Cerebellar cortex (tissue), 1 donor: ENCODE data around the gene SNAP25.

Experiments
- DNase-seq: peaks from one replicate; pipeline ENCODE4 v3.0.0-alpha.2; 2015; ENCODE audit warnings: low spot score

The SNAP25 gene

DNA sequence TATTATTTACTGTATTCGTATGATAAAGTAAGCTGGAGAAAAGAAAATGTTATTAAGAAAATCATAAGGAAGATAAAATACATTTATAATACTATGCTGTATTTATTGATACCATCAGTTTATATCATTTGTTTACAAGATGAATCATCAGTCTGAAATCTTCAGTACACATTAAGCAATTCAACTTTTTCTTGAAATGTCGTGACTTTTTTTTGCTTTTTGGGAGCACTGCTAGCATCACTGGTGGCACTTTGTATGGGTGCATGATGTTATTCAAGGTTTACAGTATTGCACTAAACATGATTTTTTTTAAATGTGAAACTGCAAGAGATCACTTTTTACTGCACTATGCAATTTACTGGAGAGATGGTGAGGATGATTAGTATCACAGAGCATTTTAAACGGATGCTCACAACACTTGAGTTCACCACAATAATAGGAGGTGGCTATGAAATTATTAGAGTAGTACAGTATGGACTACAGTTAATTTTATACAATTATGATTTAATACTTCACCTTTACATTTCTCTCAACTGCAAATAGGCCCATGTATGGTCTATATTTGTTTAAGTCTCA is 85.9 kb downstream of the SNAP25 start:
- DNase-seq = no peak

DNA sequence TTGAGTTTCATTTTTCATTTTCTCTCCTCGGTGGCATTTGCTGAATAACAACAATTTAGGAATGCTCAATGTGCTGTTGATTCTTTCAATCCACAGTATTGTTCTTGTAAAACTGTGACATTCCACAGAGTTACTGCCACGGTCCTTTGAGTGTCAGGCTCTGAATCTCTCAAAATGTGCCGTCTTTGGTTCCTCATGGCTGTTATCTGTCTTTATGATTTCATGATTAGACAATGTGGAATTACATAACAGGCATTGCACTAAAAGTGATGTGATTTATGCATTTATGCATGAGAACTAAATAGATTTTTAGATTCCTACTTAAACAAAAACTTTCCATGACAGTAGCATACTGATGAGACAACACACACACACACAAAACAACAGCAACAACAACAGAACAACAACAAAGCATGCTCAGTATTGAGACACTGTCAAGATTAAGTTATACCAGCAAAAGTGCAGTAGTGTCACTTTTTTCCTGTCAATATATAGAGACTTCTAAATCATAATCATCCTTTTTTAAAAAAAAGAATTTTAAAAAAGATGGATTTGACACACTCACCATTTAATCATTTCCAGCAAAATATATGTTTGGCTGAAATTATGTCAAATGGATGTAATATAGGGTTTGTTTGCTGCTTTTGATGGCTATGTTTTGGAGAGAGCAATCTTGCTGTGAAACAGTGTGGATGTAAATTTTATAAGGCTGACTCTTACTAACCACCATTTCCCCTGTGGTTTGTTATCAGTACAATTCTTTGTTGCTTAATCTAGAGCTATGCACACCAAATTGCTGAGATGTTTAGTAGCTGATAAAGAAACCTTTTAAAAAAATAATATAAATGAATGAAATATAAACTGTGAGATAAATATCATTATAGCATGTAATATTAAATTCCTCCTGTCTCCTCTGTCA is 88.1 kb downstream of the SNAP25 start:
- no peak for DNase-seq

DNA sequence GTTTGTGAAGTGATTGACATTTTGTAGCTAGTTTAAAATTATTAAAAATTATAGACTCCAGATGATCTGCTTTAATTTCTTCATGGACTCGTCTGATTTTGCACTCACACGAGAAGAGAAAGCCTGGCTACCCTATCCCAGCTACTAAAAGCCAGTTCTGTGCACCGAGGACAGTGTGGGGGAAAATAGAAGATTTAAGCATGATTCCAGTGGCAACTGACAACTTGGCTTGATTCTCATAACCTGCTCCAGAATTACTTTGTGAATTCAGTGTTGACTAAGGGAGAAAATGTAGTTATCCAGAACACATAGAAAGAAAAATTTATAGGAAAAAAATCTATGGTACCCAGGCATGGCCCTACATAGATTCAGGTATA is 88.7 kb downstream of the SNAP25 start:
- no peak for DNase-seq

DNA sequence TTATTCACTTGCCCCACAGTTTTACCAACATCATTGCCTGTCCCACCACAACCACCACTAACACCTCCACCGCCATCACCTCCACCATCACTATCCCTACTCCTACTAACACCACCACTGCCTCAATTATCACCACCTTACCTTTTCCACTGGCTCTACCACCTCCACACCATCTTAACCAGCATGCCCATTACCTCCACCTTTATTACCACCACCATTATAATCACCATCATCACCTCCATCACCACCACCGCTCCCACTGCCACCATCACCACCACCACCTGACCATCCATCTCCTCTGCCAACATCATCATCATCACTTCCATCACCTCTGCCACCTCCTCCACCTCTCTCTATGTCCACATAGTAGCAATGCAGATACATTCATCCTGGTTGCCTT is 90.0 kb downstream of the SNAP25 start:
- DNase-seq = no peak

DNA sequence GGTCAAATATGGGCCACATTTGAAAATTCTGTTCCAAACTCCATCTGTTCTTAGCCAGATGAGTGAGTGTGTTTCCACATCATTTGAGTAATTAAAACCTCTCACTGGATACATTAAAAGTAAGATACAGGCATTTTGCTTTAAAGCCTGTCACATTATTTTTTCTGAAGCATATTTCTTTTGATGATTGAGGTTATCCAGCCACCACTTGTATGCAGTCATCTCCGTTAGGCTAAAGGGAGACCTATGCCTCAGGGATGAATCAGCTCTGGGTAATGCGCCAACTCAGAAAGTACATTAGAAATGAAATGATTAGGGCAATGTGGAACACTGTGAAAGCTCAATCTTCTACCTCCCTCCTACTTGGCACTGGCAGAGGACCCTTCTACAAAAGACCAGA is 90.7 kb downstream of the SNAP25 start:
- DNase-seq = no peak

DNA sequence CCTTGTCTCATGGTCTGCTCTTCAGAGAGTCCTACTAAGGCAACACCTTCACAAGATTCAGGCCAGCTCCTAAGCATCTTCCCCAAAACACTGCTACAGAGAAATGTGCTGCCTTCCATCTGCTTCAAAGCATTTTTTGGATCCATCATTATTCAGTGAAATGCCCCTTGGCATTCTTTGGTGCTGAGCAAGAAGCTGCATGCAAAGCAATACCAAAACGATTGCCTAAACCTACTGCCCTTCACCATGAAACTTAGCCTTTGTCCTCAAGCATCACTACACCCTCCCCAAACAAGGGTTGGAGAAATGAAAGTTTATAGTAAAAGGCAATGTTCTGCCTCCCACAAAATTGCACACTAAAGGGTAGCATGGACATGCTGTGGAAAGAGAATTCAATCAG is 93.5 kb downstream of the SNAP25 start:
- no peak for DNase-seq

DNA sequence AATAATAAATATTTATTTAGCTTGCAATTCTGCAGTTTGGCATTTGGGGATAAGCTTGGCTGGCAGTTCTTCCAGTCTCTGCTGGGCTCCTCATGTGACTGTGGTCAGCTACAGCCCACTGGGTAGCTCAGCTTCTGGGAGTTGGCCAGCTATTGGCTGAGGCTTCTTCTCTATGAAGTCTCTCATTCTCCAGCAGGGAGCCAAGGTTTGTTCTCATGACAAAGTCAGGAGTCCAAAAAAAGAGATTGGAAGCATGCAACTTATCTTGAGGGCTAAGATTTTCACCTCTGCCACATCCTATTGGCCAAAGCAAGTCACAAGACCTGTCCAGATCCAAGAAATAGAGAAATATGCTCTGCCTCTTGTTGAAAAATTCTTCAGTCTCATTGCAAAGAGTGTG is 94.6 kb downstream of the SNAP25 start:
- DNase-seq = peak; percentile 46

DNA sequence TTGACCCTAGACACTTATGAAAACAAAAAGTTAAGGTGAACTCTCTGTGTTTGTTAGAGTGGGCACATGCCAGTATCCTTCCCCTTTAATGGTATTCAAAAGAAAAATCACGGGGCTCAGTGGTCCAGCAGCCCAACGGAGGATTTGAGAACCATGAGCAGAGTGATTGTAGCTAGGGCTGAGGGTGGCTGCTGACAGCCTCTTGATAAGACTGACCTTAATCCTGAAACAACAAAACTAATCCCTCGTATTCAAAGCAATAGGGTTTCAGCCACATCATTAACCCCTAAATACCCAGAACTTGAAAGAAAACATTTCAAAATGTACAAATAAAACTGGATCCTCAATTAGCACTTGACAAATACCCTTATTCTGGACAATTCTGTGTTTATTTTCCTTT is 95.1 kb downstream of the SNAP25 start:
- no peak for DNase-seq

DNA sequence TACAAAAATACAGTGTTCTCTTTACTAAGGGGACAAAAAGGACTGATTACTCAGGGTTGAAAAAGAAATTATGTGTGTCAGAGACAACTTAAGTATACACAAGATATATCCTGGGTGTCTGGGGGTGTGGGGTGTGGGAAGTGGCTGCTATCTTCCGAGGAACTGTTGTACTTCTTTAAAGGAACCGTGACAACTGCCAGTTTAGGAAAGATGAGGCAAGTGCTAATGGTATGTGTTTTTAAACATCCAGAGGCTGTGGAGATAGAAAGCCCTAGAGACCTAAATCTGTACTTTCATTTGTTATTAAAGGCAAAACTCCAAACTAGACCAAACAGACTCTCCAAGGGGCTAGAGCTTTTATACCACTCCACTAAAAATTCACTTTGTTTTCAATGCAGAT is 95.6 kb downstream of the SNAP25 start:
- no peak for DNase-seq

DNA sequence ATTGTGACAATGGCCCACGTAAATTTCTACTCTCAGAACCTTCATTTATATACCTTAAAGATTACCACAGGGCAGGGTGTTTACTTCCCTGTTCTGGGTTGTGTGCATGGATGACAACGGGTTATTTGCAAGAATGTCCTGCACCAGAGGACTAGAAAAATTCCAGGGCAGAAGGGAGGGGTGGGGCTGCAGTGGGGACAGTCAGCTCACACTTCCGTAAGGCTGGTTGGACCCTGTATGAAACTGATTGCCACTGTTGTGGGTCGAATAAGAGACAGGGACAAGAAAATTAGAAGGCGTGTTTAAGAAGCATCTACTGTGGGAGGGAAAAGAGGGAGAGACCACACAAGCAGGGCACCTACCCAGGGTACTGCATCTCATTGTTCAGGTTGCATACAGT is 96.5 kb downstream of the SNAP25 start:
- DNase-seq = no peak

DNA sequence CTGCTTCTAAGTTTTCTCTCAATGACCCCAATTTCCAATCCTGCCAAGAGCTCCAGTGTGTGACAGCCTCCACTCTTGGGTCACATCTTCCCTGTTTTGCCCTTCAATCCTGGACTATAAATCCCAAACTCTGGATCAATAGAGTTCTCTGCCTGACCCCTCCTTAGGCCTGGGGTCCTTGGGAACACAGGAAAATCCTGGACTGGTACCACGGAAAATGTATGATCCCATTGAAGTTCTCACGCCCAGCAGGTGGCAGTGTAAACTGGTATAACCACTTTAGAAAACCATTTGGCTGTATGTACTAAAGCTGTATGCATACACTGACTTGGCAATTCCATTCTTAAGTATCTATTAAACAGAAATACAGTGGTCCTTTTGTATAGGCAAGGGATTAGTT is 98.0 kb downstream of the SNAP25 start:
- no peak for DNase-seq

DNA sequence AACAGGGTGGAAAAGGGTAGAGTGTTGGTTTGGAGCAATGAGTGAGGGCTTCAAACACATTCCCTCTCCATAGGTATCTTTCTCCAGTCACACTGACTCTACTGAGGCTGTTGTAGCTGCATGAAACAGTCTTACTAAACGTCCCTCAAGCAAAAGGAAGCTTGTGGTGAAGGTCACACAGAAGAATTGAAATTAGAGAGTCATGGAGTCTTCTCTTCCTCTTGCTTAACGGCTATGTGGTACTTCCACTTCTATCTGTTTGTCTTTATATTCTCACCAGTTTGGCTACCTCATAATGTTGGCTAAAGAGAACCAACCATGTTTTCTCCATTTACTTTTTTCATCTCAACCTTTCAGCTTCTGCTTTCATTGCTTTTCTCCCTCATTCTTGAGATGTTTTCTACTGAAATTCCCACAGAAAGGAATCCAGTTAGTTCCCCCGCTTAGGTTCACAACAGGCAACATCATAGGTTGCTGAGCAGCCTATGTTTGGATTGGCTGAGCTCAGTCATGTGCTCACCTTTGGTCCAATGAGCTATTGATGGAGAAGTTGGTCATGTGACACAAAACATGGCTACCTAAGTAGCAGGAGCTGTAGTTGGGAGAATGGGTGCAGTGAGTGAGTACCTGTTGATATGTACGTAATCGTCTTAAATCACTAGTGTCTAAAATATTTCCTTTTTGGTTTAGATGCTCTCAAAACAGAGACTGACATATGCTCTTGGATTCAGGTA is 99.8 kb downstream of the SNAP25 start:
- DNase-seq = no peak

DNA sequence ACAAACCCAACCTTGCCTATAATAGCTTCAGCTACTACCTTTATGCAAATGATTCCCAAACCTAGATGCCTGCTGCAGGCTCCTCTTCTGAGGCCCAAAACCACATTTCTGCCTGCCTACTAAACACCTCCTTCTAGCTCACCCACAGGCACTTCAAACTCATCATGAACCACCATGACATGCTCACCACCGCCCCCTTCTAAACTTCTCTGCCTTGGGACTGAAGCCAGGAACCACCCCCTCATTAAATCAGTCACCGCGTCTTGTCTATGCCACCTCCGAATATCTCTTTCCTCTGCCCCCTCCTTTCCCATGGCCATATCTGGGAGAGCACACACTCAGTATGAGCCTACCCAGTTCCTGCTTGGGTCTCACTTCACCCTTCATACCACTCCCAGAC is 101.2 kb downstream of the SNAP25 start:
- DNase-seq = no peak

DNA sequence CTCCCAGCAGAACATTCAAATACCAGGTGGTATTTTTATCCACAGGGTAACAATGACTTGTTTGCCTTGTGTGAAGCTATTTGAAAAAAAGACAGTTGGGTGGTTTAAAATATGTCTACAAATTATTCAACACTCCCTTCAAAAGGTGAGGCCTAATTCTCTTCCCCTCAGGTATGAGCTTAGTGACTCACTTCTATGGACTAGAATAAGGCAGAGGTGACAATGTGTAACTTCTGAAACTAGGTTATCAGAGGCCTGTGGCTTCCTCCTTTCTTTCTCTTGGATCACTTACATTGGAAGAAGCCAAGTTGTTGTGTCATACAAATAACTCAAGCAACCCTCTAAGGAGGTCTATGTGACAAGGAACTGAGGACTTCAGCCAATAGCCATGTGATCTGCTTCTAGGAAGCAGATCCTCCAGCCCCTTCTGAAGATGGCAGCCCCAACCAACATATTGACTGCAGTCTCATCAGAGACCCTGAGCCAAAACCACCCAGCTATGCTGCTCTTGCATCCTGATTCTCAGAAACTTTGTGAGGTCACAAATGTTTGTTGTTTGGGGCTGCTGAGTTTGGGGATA is 102.6 kb downstream of the SNAP25 start:
- no peak for DNase-seq

DNA sequence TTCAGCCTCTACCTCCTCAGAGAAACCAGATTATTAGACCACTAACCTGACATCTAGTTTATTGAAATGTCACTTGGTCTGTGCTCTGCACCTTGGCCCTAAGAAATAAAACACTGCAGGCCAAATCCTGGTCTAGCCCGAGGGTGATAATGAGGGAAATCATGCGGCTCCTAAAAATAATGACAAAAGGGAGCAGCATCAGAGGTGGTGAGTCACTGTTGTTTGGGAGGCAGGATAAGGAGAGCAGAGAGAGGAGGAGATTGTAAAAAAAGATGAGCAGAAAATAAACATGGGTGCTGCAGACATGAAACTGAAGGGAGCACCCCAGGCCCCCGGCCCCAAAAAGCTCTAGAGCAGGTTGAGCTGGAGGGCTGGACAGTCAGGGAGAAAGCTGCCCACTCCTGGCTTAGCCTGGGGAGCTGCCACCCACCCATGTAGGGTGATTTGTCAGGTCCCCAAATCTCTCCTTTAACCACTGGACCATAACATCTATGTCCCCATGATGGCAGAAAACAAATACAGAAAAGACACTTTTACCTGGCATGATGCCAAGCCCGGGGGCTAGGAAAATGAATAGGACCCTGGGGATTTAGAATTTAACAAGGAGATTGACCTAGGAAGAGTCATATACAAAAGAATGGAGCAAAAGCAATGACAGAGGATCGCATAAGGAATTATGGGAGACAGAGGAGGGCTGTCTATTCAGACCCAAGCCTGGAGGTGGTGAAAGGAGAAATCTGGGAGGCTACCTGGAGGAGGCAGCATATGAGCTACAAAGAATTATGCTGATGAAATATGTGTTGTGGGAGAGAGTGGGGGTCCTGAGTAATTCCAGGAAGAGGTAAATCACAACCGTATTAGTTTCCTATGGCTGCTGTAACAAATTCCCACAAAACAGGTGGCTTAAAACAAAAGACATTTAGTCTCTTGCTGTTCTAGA is 103.7 kb downstream of the SNAP25 start:
- DNase-seq = no peak

DNA sequence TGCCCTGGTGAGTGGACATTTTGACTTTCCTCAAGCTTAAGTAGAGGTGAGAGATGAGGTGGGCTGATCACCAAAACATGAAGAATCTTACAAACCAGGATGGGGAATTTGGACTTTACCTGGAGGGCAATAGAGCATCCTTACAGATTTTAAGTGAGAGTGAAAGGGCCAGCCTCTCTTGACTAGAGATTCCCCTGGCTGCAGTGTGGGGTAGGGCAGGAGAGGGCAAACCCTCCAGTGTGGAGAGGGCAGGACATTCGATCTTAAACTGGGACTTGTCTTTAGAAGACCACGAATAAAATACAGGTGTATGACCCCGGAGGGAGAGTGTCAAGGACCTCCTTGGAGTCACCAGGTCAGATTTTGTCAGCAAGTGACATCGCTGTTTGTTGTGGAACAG is 105.1 kb downstream of the SNAP25 start:
- DNase-seq = no peak

DNA sequence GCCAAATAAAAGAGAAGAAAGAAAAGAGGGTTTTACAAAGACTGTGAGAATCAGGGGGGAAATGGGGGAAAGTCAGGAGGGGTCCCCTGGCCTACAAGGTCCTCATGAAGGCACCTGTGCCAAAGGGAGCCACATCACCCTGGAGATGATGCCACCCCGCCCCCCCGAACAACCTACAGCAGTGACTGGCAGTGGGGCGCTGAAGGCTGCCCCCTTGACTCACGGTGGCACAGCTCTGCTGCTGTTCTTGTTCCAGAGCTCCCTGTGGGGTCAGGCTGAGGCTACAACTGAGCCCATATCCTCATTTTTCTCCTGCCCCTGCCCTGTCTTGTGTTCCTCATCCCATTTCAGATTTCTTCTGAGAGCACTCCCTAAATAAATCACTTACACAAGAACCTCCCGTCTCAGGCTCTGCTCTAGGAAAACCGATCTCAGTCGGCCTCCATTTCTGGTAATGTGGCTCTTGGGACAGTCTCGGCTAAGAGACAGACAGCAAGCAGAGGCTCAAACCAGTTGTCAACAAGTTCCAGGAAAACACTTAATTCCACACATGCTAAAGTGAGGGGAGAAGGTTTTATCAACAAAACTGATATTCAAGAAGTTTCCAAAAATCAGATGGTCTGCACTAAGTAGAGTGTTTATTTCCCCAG is 105.7 kb downstream of the SNAP25 start:
- no peak for DNase-seq

DNA sequence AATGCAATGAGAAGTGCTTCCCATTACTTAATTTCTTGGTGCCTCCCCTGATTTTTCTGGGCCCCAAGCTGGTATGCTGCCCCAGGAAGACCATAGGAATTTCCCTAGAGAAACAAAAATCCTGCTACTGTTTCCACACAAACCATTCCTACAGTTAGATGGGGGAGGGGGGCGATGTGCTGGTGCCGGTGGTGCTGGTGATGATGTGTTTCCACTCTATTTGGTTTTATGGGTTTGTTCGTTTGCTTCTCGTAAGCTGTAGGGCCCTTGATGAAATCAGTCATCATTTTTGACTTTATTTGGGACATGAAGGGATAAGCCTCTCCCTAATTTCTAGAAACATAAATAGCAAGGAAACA is 110.2 kb downstream of the SNAP25 start:
- DNase-seq = no peak

DNA sequence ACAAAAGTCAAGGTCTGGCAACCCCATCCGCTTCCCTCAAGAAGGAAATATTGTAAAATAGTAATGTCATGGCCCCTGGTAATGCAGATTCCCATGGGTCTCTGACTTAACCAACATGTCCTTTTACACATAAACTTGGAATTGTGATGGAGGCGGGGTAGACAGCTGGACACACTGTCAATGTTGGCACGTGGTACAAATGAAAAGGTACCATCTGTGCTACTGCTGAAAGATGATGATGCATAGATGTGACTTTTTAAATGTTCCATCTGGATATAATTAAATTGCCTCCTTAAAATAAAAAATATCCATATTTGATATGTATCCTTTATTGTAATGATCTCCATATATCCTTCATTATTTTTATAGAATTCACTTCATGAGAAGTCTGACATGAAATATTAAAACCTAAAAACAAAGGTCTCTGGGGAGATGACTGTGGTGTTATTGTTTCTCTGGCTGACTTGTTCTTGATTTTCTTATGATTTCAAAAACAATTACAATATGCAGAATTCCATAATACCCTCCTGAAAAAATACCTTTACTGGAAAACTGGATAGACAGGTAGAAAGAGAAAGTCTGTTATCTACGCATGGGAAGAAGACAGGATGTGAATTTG is 110.9 kb downstream of the SNAP25 start:
- DNase-seq = no peak

DNA sequence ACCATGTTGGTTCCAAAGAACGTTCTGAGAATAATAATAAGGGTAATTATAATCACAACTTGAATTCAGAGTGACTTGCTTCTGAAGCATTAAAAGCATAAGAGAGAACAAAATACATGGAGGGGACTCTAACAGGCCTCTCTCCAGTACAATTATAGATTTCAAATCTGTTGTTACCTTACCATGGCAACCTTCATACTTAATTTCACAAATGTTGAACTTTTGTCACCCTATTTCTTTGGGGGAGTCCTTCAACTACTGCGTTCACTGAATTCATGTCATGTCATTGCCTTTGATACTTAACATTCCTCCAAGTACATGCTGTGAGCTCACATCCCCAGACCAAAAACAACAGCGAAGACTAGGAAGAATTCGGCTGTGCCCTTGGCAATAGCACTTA is 111.4 kb downstream of the SNAP25 start:
- no peak for DNase-seq
